MG63 (cell line): ENCODE measurements around the gene SP3. TPM values are rescaled to one million over a fixed set of nuclear protein-coding genes. Genes with fewer than 3 reads are reported as not detected.
A peak's percentile ranks its signal among the peaks of the same experiment; 100 is the strongest.

ENCODE experiments used
- DNase-seq: peaks from one replicate; pipeline ENCODE4 v3.0.0-alpha.2; 2020
- H3K27me3 ChIP-seq: fragments of 250-450 bp; sonication (Bioruptor Pico); 2 replicates; pipeline ENCODE4 v1.5.1; 2020; ENCODE audit warnings: mild to moderate bottlenecking, moderate library complexity
- H3K36me3 ChIP-seq: fragments of 250-450 bp; sonication (Bioruptor Pico); 2 replicates; pipeline ENCODE4 v1.5.1; 2020; ENCODE audit warnings: mild to moderate bottlenecking, moderate library complexity
- H3K4me3 ChIP-seq: fragments of 250-450 bp; sonication (Bioruptor Pico); 2 replicates; pipeline ENCODE4 v1.5.1; 2020; ENCODE audit warnings: mild to moderate bottlenecking, moderate library complexity
- H3K9me3 ChIP-seq: fragments of 250-450 bp; sonication (Bioruptor Pico); 2 replicates; pipeline ENCODE4 v1.5.1; 2020; ENCODE audit warnings: mild to moderate bottlenecking, moderate library complexity
- total RNA-seq: library from RNA; depleted of rRNA; stranded (reverse); fragments of >200 nt; shearing (Covaris generic); gene quantifications from 2 replicates; pipeline ENCODE4 v1.2.3, GENCODE V29; 2014; ENCODE audit warnings: low replicate concordance; rRNA removed

SP3 gene
- total RNA-seq: 64.7 and 68.4 TPM in 2 replicates

DNA sequence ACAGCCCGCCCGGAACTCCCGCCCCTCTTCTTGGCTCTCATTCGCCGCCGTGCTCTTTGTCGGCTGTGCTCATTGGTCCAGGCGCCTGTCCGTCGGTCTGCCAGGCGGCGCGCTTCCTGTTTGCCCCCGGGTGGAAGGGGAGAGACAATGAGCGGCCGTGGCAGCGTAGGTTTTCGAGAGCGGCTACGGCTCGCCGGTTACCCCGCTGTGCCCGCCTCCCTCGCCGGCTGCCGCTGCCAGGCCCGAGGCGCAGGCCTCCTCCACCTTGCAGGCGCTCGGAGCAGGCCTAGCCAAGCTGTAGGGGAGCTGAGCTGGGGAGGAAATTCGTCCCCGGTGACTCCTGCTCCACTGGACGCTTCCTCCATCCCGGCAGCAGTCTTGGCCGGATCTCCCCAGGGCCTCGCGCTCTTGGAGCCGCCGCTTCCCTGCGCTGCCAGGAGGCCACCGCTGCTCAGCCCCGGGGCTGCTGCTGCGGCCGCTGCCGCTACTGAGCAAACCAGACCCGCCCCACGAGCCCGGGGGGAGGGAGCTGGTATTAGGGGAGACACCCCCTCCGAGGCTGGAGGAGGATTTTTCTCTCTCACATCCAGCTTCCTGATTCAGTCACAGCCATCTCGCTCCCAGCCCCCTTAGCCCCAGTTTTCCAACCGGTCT, at the start of gene SP3:
Gene SP3, minus strand, starts transcription at position 2 of the 654 bp plus-strand sequence. CDS start 202 bp downstream, outside the sequence.
- DNase-seq: peak; percentile 98
- H3K4me3 ChIP-seq: peak within 1 kb of the TSS; percentile 60
- peaks cover 7% of the 10 kb centered on the region; the same call in 1 of the 2 replicates for H3K9me3 ChIP-seq
- H3K27me3 ChIP-seq: no peaks in the 10 kb centered on the region
- peaks cover 25% of the 10 kb centered on the region for H3K36me3 ChIP-seq

DNA sequence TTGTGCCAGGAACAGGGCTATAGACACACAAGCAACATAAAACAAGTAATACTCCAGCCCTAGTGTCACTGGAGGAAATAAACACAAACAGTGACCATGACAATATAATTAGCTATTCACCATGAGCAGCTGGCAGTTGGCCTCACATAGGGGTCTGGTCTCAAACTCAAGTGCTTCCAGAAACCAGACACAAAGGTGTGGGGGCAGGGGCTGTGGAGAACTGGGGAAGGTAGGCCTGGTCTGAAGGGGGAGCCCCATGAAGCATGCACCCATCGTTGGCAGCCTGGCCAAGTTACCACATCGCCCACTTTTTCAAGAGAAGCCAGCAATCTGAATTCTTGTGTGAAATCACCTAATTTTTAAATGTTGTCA, 49.5 kb upstream of the SP3 start:
- Histone ChIP-seq H3K27me3 (no peaks in the 10 kb centered on the region), H3K4me3 (no peak overlapping the region), H3K36me3 (no peaks in the 10 kb centered on the region), H3K9me3 (no peaks in the 10 kb centered on the region)
- no peak for DNase-seq

DNA sequence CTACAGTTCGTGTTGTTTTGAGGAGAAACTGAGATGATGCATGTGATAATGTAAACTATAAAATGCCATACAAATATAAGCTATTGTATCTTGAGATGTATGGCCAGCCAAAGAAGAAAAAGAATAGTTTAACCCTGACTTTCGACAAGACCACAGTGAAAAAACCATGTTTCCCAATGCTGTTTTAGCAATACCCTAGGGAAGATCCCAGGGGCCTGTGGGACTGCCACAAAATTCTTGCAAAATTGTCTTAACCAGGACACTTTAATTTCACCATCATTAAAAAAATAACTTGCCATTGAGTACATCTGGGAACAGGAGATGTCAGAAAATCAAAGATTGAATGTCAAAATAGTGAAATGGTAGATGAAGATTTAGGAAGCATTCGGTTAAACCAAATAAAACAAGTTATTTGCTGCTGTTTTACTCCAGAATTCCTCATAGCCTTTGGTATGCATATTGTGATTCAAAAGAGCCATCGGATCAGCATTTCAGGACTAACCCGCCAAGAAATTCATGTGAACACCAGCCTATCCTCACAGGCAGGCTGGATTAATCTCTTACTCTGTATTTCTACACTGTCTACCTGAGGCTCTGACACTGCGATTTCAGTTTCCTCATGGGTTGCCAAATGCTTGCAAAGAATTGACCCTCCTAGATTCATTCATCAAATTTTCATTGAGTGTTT, 49.0 kb upstream of the SP3 start:
- H3K27me3 ChIP-seq: no peaks in the 10 kb centered on the region
- H3K36me3 ChIP-seq: no peaks in the 10 kb centered on the region
- H3K4me3 ChIP-seq: no peak overlapping the region
- no peak for DNase-seq
- H3K9me3 ChIP-seq: no peaks in the 10 kb centered on the region

DNA sequence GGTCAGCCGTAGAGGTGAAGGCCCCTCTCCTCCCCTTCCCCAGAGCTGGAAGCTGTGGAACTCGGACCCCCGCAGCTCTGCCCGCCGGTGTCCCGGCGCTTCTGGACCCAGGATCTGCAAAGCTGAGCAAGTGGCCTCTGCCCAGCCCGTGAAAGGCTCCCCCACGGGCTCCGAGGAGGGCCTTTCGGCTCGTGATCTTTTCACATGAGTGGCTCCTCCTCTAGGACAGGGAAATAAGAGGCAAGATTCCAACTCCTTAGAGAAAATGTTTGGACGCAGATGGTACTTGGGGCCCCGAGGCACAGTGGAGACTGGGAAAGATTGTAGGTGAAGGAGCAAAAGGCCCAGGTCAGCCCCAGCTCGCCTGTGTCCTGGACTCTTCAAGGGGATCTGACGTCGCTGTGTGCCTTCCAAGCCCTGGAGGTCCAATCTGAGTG, 48.2 kb upstream of the SP3 start:
- H3K27me3 ChIP-seq: no peaks in the 10 kb centered on the region
- no peaks in the 10 kb centered on the region for H3K36me3 ChIP-seq
- H3K4me3 ChIP-seq: no peak overlapping the region
- no peak for DNase-seq
- H3K9me3 ChIP-seq: no peaks in the 10 kb centered on the region

DNA sequence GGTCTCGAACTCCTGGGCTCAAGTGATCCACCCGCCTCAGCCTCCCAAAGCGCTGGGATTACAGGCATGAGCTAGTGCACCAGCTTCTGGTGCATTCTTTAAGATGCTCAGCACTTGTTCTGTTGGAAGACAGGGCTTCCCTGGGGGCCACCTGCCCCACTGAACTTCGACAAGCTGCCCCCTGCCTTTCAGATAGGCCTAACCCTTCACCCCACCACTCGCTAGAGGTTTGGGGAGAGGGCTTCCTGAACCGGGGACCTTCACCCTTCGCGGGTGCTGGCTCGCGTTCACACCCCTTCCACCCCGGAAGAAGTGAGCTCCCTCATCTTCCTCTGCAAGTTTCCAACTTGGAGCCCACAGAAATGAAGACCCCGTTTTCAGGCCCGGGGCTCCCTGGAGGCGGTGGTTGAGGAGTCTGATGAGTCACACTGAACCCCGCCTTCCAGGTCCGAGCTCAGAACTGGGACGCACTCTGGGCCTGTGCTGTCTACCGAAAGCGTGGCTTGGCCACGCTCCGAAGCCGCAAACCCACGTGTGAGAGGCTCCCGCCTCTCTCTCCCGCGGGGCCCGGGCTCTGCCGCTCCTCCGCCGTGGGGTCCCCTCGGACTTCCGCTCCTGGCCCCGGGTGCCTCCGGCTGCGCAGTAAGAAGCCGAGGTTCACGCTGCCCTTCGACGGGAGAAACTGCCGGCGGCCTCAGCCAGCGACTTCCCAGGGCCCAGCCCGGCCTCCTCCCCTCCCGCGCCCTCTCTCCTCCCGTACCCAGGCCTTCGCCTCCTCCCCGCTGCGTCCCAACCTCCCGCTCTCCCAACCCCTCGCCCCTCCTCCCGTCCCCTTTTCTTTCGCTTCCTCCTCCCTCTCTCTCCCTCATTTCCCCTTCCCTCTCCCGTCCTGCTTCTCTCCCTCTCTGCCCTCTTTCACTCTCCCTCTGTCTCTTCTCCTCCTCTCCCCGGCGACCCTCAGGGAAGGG, 47.5 kb upstream of the SP3 start:
- Histone ChIP-seq H3K9me3 (no peaks in the 10 kb centered on the region), H3K36me3 (no peaks in the 10 kb centered on the region), H3K27me3 (no peaks in the 10 kb centered on the region; the same call in 1 of the 2 replicates), H3K4me3 (no peak overlapping the region)
- DNase-seq: no peak

DNA sequence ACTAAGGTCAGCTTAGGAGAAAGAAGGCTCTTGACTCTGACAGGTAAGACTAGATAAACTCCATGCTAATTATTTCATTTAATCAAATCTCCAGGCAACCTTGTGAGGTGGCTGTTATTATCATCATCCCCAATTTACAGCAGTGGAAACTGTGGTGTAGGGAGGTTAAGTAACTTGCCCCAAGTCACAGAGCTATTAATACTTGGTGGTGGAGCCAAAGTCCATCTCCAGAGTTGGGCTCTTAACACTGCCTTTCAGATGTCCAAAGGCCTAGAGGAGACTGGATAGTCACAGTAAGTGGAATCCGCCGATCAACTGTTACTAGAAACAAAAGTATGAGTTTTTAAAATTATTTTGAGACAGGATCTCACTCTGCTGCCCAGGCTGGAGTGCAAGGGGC, 46.6 kb upstream of the SP3 start:
- H3K4me3 ChIP-seq: no peak overlapping the region
- DNase-seq: no peak
- no peaks in the 10 kb centered on the region for H3K9me3 ChIP-seq
- H3K36me3 ChIP-seq: no peaks in the 10 kb centered on the region
- H3K27me3 ChIP-seq: no peaks in the 10 kb centered on the region; the same call in 1 of the 2 replicates

DNA sequence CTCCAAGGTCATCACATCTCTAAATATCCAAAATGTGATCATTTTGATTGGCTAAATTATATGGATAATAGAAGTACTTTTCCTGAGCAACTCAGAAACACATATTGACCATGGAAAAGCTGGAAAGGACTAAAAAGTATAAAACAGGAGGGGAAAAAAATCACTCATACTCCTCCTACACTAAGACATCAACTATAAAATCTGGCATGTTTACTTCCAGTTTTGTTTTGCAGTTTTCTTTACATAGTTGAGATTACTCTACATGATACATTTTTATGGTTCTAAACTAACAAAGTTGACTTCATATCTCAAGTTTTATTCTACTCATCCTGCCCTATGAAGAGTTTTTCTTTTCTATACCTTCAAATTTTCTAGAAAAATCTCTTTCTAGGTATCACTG, 46.0 kb upstream of the SP3 start:
- no peaks in the 10 kb centered on the region for H3K9me3 ChIP-seq
- no peak overlapping the region for H3K4me3 ChIP-seq
- no peak for DNase-seq

DNA sequence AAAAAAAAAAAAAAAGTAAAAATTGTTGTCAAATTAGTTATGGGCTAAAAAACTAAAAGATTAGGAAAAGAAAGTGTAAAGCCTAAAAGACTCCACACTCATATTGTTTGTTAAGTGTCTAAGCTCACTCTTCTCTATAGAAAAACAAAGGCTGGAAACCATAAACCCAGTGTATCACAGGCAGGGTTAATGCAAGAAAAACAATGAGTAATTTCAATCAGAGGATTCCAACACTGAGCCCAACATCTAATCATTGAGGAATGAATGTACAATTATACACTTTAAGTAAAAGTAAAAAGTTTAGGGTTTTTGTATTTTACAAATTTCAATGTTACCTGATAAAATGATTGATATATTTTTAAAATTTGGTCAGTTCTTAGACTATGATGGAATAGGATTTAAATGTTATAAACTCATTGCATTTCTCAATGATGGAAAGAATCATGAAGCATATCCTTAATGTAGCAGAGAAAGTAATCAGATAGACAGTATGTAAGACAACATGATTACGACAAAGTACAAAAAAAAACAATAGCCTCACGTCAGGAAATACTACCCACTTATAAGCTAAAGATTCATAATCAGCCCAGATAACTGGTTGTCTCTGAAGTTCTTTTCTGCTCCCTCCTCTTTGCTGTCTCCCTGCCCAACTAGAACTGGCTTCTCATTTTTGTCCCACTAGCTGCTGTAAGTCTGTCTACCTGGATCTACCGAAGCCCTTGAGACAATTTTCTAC, 44.5 kb upstream of the SP3 start:
- no peak for DNase-seq
- Histone ChIP-seq H3K4me3 (no peak overlapping the region), H3K9me3 (no peaks in the 10 kb centered on the region)

More for the DNA sequence above, 46.0 kb upstream of the SP3 start:
- Histone ChIP-seq H3K36me3 (no peaks in the 10 kb centered on the region), H3K27me3 (no peaks in the 10 kb centered on the region; the same call in 1 of the 2 replicates)

DNA sequence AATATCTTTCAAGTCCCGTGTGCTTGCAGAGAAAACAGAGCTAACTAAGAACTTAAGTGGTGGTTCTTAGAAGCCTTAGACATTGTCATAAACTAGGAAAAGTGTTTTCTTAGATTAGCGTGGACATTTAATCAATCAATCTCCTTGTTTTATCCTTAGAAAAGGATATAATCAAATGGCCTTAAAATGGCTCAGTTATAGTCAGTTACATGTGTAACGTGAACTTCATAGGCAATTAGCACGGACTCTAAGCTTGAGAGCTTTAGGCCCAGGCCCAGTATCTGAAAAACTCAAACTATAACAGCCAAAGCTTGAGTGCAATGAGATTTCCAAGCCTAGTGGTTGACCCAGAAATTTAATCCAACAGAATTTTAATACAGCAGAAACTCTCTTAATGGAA, 43.5 kb upstream of the SP3 start:
- Histone ChIP-seq H3K4me3 (no peak overlapping the region), H3K36me3 (no peaks in the 10 kb centered on the region), H3K27me3 (no peaks in the 10 kb centered on the region; the same call in 1 of the 2 replicates), H3K9me3 (no peaks in the 10 kb centered on the region)
- DNase-seq: no peak

More for the DNA sequence above, 44.5 kb upstream of the SP3 start:
- Histone ChIP-seq H3K36me3 (no peaks in the 10 kb centered on the region), H3K27me3 (no peaks in the 10 kb centered on the region; the same call in 1 of the 2 replicates)

DNA sequence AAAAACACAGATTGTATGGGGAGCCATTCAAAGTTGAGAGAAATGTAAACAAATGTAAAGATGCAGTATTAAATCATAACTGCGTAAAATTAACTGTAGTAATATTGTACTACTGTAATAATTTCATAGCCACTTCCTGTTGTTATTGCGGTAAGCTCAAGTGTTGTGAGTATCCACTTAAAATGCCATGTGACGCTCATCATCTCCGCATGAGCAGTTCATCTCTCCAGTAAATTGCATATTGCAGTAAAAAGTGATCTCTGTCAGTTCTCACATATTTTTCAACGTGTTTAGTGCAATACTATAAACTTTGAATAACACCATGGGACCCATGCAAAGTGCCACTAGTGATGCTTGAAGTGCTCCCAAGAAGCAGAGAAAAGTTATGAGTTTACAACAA, 41.8 kb upstream of the SP3 start:
- Histone ChIP-seq H3K27me3 (no peaks in the 10 kb centered on the region; the same call in 1 of the 2 replicates), H3K9me3 (no peaks in the 10 kb centered on the region), H3K4me3 (no peak overlapping the region), H3K36me3 (no peaks in the 10 kb centered on the region)
- DNase-seq: no peak

DNA sequence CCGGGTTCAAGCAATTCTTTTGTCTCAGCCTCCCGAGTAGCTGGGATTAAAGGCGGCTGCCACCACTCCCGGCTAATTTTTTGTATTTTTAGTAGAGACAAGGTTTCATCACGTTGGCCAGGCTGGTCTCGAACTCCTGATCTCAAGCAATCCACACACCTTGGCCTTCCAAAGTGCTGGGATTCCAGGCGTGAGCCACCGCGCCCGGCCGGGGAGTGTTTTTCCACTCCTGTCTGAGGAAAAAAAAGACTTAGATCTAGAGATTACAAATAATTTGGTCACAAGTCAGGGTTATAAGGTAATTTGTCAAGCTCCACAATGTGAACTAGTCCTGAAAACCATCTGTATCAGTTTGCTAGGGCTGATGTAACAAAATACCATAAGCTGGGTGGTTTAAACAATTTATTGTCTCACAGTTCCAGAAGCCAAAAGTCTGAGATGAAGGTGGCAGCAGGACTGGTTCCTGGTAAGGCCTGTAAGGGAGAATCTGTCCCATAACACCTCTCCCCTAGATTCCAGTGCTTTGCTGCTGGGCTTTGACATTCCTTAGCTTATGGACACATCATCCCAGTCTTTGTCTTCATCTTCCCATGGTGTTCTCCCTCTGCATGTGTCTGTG, 40.7 kb upstream of the SP3 start:
- Histone ChIP-seq H3K27me3 (peaks cover 3% of the 10 kb centered on the region), H3K36me3 (no peaks in the 10 kb centered on the region), H3K9me3 (no peaks in the 10 kb centered on the region), H3K4me3 (no peak overlapping the region)
- no peak for DNase-seq

DNA sequence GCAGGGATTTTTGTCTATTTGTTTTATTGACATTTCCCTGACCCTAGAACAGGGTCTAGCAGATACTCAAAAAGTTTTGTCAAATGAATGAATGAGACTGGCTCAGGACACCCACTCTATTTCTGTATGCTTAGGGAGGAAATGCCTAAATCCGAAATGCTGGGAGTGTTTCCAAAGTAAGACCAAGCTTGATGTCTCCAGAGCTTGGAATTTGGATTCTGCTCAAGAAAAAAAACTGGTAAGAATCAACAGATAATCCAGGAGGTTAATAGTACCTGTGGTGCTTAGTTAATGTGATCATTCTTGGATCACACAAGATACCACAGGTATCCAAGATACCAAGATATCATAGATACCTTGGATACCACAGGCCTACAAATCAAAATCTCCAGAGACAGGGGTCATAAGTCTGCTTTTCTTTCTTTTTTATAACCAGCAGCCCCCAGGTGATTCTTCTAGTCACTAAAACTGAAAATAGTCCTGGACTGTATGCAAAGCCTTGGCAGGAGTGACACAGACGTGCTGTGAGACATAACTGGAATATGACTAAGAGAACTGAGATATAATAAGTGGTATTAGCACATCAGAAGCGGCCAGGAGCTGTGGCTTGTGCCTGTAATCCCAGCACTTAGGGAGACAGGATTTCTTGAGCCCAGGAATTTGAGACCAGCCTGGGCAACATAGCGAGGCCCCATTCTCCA, 39.9 kb upstream of the SP3 start:
- Histone ChIP-seq H3K4me3 (no peak overlapping the region), H3K9me3 (no peaks in the 10 kb centered on the region), H3K27me3 (peaks cover 3% of the 10 kb centered on the region), H3K36me3 (no peaks in the 10 kb centered on the region)
- peak; percentile 85 for DNase-seq

DNA sequence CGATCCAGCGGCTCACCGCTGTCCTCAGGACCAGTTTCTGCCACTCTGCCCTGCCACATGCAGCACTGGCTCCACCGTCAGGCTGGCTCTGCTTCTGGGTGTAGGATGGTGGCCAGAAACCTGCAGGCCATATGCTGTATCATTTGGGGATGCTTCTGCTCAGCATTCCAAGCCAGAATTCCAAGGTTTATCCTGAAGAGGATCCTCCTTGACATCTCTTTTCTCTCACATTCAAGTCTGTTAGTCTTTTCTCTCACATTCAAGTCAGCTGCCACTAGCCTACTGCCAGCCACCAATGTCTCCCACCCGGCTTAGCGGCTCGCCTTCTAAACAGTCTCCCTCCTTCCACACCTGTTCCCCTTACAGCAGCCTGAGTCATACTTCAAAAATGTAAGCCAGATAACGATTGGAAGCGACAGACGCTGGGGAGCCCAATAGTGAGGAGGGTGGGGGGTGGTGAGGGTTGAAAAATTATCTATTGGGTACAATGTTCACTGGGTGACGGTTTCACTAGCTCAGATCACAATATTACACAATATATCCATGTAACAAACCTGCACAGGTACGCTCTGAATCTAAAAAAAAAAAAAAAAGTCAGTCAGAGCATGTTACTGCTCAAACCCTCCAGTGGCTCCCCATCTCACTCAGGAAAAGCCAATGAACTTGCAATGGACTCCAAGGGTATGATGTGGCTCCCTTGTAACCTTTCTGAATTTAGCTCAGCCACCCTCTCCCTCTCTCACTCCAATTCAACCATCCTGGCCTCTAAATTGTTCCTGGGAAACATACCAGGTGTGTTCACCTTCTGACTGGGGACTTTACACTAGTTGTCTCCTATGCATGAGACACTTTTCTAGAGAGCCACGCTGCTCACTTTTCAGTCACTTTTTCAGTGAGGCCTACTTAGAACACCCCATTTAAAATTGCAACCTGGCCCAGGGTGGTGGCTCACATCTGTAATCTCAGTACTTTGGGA, 38.8 kb upstream of the SP3 start:
- DNase-seq: no peak
- Histone ChIP-seq H3K4me3 (no peak overlapping the region), H3K27me3 (peaks cover 3% of the 10 kb centered on the region), H3K36me3 (no peaks in the 10 kb centered on the region), H3K9me3 (no peaks in the 10 kb centered on the region)

DNA sequence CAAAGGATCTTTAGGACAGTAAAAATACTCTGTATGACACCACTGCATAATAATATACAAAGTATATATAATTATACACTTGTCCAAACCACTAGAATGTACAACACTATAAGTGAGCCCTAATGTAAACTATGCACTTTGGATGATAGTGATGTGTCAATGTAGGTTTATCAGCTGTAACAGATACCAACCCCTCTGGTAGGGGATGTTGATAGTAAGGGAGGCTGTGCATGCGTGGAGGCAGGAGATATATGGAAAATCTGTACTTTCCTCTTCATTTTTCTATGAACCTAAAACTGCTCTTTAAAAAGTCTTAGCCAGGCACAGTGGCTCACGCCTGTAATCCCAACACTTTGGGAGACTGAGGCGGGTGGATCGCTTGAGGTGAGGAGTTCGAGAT, 37.5 kb upstream of the SP3 start:
- Histone ChIP-seq H3K9me3 (no peaks in the 10 kb centered on the region), H3K27me3 (peaks cover 3% of the 10 kb centered on the region), H3K36me3 (no peaks in the 10 kb centered on the region), H3K4me3 (no peak overlapping the region)
- DNase-seq: no peak
